ENCODE measurements around the gene YLPM1.

The YLPM1 gene

DNA sequence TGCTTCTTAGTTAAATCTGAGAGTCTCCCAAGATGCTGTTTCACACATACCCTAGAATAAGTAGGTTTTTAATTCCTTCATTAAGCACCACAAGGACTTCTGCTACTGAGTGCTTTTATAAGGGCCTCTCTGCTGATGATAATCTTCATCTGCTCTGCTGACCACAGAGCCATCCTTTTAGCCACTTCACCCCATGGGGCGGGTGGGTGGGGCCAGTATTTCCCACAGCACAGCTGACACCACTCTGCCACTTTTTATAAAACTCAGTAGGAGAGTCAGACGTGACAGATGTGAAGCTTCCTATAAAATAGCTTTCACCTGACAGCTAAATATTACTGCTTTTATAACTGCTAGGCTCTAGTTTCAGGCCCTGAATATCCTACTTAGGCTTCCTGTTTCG, 29.9 kb upstream of the YLPM1 start:
- Histone ChIP-seq H3K27ac (no peak overlapping the region), H3K36me3 (peaks cover 53 to 69% (median 58%) of the 10 kb centered on the region in 3 donors), H3K9me3 (no peaks in the 10 kb centered on the region), H3K4me3 (no peak overlapping the region), H3K4me1 (no peaks in the 10 kb centered on the region), H3K27me3 (no peaks in the 10 kb centered on the region)
- intact Hi-C loops (cut with DNase I; ENCODE audit: low total_unique reads), result no loop called here
- no peak for DNase-seq
- TF ChIP-seq, protein P1, sequence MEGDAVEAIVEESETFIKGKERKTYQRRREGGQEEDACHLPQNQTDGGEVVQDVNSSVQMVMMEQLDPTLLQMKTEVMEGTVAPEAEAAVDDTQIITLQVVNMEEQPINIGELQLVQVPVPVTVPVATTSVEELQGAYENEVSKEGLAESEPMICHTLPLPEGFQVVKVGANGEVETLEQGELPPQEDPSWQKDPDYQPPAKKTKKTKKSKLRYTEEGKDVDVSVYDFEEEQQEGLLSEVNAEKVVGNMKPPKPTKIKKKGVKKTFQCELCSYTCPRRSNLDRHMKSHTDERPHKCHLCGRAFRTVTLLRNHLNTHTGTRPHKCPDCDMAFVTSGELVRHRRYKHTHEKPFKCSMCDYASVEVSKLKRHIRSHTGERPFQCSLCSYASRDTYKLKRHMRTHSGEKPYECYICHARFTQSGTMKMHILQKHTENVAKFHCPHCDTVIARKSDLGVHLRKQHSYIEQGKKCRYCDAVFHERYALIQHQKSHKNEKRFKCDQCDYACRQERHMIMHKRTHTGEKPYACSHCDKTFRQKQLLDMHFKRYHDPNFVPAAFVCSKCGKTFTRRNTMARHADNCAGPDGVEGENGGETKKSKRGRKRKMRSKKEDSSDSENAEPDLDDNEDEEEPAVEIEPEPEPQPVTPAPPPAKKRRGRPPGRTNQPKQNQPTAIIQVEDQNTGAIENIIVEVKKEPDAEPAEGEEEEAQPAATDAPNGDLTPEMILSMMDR (IDR thresholded peaks at IDR 0.05), result no peak

DNA sequence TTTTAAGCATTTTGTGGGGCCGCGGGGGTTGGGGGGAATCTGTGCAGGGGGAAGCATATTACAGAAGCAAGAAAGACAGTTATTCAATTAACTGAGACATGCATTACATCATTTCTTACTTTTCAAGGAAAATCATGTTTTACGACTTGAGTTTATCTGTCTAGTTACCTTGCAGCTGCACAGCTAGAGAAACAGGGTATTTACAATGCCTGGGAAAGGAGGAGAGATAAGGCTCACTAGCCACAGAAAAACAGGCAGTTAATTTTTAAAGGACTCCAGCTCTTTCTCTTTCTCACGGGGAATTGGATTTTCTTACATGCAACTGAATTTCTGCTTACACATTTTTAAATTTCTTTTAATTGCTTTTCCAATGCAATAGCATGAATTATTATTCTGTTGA, 28.0 kb upstream of the YLPM1 start:
- Histone ChIP-seq H3K4me3 (no peak overlapping the region), H3K36me3 (peaks cover 57 to 85% (median 76%) of the 10 kb centered on the region in 3 donors), H3K27ac (no peak overlapping the region), H3K4me1 (no peaks in the 10 kb centered on the region), H3K27me3 (no peaks in the 10 kb centered on the region), H3K9me3 (no peaks in the 10 kb centered on the region)
- no peak for DNase-seq
- TF ChIP-seq, protein P1 (IDR thresholded peaks at IDR 0.05), result no peak
- intact Hi-C loops (cut with DNase I; ENCODE audit: low total_unique reads), result no loop called here

DNA sequence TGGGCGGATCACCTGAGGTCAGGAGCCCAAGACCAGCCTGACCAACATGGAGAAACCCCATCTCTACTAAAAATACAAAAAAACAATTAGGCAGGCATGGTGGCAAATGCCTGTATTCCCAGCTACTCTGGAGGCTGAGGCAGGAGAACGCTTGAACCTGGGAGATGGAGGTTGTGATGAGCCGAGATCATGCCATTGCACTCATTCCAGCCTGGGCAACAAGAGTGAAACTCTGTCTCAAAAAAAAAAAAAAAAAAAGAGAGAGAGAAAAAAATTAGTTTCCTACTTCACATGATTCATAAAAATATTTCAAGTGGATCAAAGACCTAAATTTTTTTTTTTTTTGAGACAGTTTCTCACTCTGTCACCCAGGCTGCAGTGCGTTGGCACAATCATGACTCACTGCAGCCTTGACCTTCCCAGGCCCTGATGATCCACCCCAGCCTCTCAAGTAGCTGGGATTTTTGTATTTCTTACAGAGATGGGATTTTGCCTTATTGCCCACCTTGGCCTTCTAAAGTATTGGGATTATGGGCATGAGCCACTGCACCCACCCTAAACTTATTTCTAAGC, 25.3 kb upstream of the YLPM1 start:
- Histone ChIP-seq H3K27me3 (no peaks in the 10 kb centered on the region), H3K36me3 (peaks cover 44 to 71% (median 66%) of the 10 kb centered on the region in 3 donors), H3K4me3 (no peak overlapping the region), H3K9me3 (no peaks in the 10 kb centered on the region), H3K27ac (no peak overlapping the region), H3K4me1 (no peaks in the 10 kb centered on the region)
- intact Hi-C loops (cut with DNase I; ENCODE audit: low total_unique reads), result no loop called here
- no peak for DNase-seq
- TF ChIP-seq, protein P1 (IDR thresholded peaks at IDR 0.05), result no peak

DNA sequence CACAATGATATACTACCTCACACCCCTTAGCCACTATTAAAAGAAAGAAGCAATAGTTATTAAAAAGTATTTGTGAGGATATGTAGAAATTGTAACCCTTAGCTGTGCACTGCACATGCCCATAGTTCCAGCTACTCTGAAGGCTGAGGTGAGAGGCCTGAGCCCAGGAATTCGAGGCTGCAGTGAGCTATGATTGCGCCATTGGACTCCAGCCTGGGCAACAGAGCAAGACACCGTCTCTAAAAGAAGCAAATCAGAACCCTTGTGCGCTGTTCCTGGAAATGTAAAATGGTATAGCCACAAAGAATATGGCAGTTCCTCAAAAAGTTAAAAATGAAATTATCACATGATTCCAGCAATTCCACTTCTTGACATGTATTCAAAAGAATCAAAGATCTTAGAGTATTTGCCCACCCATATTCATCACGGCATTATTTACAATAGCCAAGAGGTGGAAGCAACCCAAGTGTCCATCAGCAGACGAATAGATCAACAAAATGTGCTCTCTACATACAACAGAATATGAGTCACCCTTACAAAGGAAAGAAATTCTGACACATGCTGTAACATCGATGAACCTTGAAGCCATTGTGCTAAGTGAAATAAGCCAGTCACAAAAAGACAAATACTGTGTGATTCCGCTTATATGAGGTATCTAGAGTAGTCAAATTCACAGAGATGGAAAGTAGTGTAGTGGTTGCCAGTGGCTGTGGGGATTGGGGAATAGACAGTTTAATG, 23.7 kb upstream of the YLPM1 start:
- no peaks in the 10 kb centered on the region for H3K4me1 ChIP-seq
- H3K4me3 ChIP-seq, result no peak overlapping the region
- H3K27me3 ChIP-seq, result no peaks in the 10 kb centered on the region
- intact Hi-C loops (cut with DNase I; ENCODE audit: low total_unique reads), result no loop called here
- no peaks in the 10 kb centered on the region for H3K9me3 ChIP-seq
- H3K27ac ChIP-seq, result no peak overlapping the region
- TF ChIP-seq, protein P1 (IDR thresholded peaks at IDR 0.05), result no peak
- peaks cover 31 to 55% (median 51%) of the 10 kb centered on the region in 3 donors for H3K36me3 ChIP-seq
- no peak for DNase-seq

DNA sequence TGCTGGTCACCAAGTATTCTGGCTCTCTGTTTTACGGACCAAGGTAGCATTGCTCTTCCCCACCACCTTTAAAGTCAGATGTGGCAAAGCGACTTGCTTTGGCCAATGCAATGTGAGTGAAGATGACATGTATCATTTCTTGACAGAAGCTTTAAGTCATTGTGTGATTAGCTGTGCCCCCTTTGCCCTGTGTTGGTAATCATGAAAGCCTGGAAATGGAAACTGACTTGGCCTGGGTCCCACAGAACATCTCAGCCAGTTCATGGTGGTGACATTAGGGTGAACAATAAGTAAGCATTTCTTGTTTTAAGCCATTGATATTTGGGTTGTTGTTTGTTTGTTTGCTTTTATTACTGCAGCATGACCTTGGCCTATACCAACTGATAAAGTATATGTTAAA, 15.9 kb upstream of the YLPM1 start:
- Histone ChIP-seq H3K27ac (no peak overlapping the region), H3K4me3 (no peak overlapping the region), H3K36me3 (no peaks in the 10 kb centered on the region), H3K4me1 (no peaks in the 10 kb centered on the region), H3K27me3 (no peaks in the 10 kb centered on the region), H3K9me3 (no peaks in the 10 kb centered on the region)
- intact Hi-C loops (cut with DNase I; ENCODE audit: low total_unique reads), result no loop called here
- no peak for DNase-seq
- TF ChIP-seq, protein P1 (IDR thresholded peaks at IDR 0.05), result no peak
